Erythroblast (primary cell): Measurements from ENCODE around the gene AKR1A1.
"Not testable (repeated sequence)": the region's sequence is repeated elsewhere in the genome, so short reads cannot be mapped to it uniquely, and the experiment has no call there.

Source experiments
- GATA1 ChIP-seq: IDR thresholded peaks from 2 replicates; pipeline ENCODE4 v1.6.1; 2011; ENCODE audit warnings: low read depth, mild to moderate bottlenecking, control low read depth, low read length, moderate library complexity
- POLR2A ChIP-seq: IDR thresholded peaks from 2 replicates; pipeline ENCODE4 v1.6.1; 2011; ENCODE audit warnings: mild to moderate bottlenecking, low read length

- TF ChIP-seq POLR2A, GATA1: not testable (repeated sequence)
These were observed 27.1 kb upstream of the AKR1A1 start for GRCh38 chr1:45523516-45523915.
